GM12891 (cell line): ENCODE results near the gene SLC9A1.

Experiments
- DNase-seq: peaks from one replicate; pipeline ENCODE4 v3.0.0; 2011; ENCODE audit warnings: low spot score; ENCODE audit not compliant: insufficient read length
- FAIRE-seq: peaks from 2 replicates; lab custom pipeline; 2011; peaks lifted over from hg19 to GRCh38; lab: Jason Lieb, UNC
- PAX5 ChIP-seq: IDR thresholded peaks from 2 replicates; pipeline ENCODE4 v1.6.1; 2011; ENCODE audit warnings: low read length, moderate library complexity, mild to moderate bottlenecking; ENCODE audit not compliant: insufficient read depth, severe bottlenecking
- POLR2A ChIP-seq: IDR thresholded peaks from 2 replicates; pipeline ENCODE4 v1.6.1; 2011; ENCODE audit warnings: low read depth, low read length, control low read depth
- POLR2AphosphoS5 ChIP-seq: IDR thresholded peaks from 2 replicates; pipeline ENCODE4 v1.6.1; 2011; ENCODE audit warnings: low read depth, low read length, control low read depth
- POU2F2 ChIP-seq: IDR thresholded peaks from 2 replicates; pipeline ENCODE4 v1.6.1; 2011; ENCODE audit warnings: low read depth, mild to moderate bottlenecking, control low read depth, low read length, moderate library complexity
- SPI1 ChIP-seq: IDR thresholded peaks from 2 replicates; pipeline ENCODE4 v1.6.1; 2011; ENCODE audit warnings: low read depth, low read length, control low read depth
- TAF1 ChIP-seq: IDR thresholded peaks from 2 replicates; pipeline ENCODE4 v1.6.1; 2011; ENCODE audit warnings: low read depth, low read length, control low read depth

Gene SLC9A1

DNA sequence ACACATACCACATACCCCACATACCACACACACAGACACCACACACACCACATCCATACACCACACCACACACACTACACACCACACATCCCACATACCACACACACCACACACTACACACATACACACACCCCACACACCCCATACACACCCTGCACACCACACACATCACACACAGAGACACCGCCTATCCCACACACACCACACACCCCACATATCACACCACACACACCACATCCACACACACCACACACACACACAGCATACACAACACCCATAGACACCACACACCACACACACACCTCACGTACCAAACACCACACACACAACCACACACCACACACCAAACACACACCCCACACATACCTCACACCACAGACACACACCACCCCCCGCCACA, 68.3 kb downstream of the SLC9A1 start:
- DNase-seq (no peak), FAIRE-seq (no peak)
- TF ChIP-seq TAF1 (no peak), POLR2A (no peak), PAX5 (no peak), POLR2AphosphoS5 (no peak), SPI1 (no peak), POU2F2 (no peak)

DNA sequence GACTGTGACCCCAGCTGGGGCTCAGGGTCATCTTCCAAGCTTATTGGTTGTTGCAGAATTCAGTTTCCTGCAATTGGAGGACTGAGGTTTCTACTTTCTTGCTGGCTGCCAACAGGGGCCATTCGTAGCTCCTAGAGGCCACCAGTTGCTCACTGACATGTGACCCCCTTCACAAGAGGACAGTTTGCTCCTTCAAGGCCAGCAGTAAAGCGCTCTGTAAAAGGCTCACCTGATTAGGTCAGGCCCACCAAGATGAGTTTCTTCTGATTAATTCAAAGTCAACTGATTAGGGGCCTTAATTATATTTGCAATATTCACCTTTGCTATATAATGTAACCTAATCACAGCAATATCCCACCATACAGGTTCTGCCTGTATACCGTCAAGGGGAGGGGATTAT, 68.9 kb downstream of the SLC9A1 start:
- FAIRE-seq (no peak), DNase-seq (no peak)
- TF ChIP-seq SPI1 (no peak), POLR2A (no peak), POLR2AphosphoS5 (no peak), PAX5 (no peak)

DNA sequence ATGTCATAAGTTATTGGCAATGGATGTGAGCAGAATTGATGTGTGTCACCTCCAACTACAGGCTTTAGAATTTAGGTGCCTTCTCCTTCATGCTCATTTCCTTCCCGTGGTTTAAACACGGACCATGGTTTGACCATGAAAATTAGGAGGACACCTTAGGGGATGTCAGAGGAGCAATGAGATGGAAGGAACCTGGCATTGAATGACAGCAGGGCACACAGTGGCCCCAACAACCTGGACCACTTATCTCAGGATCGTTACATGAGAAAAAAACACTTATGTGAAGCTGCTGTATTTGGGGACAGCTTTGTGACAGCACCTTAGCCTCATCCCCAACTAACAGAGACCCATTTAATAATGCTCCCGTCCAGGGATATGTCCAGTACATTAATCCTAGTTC, 70.8 kb downstream of the SLC9A1 start:
- DNase-seq (no peak), FAIRE-seq (no peak)
- no peak for TF ChIP-seq POLR2AphosphoS5
- TF ChIP-seq PAX5: no peak
- no peak for TF ChIP-seq TAF1
- no peak for TF ChIP-seq POU2F2
- TF ChIP-seq POLR2A: no peak
- no peak for TF ChIP-seq SPI1

DNA sequence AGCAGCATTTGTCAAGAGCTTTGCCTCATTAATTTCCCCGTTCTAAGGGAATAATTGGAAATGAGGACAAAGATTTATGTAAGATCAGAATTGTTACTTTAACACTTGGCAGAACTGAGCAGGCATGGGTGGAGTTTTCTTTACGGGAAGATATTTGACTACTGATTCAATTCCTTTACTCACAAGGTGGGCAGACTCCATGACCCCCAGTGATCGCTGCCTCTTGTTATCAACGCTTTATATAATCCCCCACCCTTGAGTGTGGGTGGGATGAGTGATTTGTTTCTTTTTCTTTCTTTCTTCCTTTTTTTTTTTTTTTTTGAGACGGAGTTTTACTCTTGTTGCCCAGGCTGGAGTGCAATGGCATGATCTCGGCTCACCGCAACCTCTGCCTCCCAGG, 77.0 kb downstream of the SLC9A1 start:
- TF ChIP-seq SPI1 (no peak), TAF1 (no peak), PAX5 (no peak), POLR2AphosphoS5 (no peak), POU2F2 (no peak), POLR2A (no peak)
- DNase-seq: no peak
- no peak for FAIRE-seq

DNA sequence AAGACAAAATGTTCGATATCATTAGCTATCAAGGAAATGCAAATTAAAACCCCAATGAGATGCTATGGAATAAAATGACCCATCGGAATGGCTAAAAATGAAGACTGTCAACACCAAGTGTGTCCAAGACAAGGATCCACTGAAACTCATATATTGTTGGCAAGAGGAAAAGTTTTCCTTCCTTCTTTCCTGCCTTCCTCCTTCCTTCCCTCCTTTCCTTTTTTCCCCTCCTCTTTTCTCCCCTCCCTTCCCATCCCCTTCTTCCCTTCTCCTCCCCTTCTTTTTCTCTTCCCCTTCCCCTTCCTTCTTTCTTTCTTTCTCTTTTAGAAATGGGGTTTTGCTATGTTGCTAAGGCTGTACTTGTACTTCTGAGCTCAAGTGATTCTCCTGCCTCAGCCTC, 78.1 kb downstream of the SLC9A1 start:
- FAIRE-seq: no peak

DNA sequence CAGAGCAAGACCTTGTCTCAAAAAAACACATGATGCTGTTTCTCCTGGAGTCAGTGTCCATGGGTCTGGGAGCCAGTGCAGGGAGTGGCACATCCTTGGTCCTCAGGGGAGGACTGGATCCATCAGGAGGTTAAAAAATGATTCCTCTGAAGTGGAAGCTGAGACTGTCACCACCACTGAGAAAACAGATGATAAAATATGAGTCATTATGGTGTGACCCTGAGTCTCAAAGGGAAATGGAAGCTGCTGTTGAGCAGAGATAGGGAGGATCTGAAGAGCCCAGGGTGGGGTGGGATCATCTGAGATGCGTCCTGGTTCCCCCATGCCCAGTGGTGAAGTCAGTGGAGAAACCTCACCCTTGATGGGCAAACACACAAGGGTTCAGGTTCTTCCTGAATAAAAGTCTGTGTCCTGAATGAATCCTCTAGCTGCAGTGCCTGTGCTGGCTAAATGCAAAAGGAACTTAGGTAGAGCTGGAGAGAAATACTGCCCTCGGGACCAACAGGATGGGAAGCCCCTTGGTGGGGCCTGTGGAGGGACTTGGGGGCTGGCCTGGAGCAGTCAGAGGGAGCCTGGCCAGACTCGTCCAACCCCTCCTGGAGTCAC, 80.6 kb downstream of the SLC9A1 start:
- FAIRE-seq: no peak
- DNase-seq: no peak
- TF ChIP-seq TAF1: no peak

More for the DNA sequence above, 78.1 kb downstream of the SLC9A1 start:
- TF ChIP-seq POU2F2: no peak
- no peak for TF ChIP-seq SPI1
- no peak for TF ChIP-seq POLR2A
- TF ChIP-seq POLR2AphosphoS5: no peak
- no peak for TF ChIP-seq PAX5
- TF ChIP-seq TAF1: no peak
- DNase-seq: no peak

DNA sequence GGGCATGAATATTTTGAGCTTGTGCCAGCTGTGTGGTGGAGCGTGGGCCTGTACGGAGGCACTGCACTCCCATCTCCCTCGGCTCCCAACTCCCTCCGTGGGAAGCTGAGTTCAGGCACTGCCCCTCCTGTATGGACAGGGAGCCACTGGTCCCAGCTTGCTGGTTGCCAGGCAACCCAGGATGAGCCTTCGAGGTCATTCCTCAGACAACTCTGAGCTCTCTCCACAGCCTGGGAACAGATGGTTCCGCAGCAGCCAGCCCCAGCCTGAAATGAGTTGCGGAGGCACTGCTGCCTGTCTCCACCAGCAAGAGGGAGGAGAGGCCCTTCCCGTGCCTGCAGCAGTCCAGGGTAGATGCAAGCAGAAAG, 83.9 kb downstream of the SLC9A1 start:
- TF ChIP-seq POLR2AphosphoS5 (no peak), PAX5 (no peak), POLR2A (no peak), SPI1 (no peak), POU2F2 (no peak), TAF1 (no peak)
- no peak for FAIRE-seq
- DNase-seq: no peak

DNA sequence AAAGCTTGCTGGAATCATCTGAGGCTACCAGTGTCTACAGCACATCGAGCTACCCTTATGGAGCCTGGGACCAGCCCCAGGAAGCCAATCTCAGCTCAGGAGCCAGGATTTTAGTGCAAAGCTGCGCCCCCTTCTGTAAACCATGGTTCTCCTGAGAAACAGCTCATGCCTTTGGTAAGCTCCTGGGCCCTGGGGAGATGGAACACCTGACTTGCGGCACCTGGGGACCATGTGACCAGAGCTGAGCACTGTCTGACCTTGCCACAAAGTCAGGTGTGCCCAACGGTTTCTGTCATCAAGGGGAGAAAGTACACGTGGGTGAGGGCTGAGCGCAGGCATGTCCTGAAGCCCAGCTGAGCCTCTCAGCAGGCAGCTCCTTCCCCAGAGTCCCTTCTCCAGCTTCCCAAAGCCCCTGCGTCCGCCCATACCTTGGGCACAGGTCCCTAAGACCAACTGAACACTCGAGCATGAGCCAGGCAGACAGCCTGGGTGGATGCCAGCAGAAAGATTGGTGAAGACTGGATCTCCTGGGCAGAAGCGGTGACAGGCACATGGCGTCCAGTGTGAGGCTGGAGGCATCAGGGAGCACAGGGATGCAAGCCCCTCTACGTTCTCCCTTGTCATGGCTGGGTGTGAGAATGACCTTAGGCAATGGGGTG, 84.4 kb downstream of the SLC9A1 start:
- no peak for TF ChIP-seq TAF1
- no peak for TF ChIP-seq POLR2A
- TF ChIP-seq PAX5: no peak
- no peak for TF ChIP-seq SPI1
- TF ChIP-seq POLR2AphosphoS5: no peak
- TF ChIP-seq POU2F2: no peak
- FAIRE-seq: no peak
- DNase-seq: no peak

DNA sequence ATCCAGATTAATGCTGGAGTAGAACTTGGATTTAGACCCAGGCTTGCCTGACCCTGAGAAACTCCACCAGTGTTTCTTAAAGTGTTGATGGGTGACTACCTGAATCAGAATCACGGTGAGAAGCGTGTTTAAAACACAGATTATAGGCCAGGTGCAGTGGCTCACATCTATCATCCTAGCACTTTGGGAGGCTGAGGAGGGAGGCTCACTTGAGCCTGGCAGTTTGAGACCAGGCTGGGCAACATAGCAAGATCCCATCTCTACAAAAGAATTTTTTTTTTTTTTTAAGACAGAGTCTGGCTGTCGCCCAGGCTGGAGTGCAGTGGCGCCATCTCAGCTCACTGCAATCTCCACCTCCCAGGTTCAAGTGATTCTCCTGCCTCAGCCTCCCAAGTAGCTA, 86.0 kb downstream of the SLC9A1 start:
- TF ChIP-seq PAX5 (no peak), POLR2AphosphoS5 (no peak), SPI1 (no peak), POLR2A (no peak), POU2F2 (no peak), TAF1 (no peak)
- FAIRE-seq: no peak
- no peak for DNase-seq

DNA sequence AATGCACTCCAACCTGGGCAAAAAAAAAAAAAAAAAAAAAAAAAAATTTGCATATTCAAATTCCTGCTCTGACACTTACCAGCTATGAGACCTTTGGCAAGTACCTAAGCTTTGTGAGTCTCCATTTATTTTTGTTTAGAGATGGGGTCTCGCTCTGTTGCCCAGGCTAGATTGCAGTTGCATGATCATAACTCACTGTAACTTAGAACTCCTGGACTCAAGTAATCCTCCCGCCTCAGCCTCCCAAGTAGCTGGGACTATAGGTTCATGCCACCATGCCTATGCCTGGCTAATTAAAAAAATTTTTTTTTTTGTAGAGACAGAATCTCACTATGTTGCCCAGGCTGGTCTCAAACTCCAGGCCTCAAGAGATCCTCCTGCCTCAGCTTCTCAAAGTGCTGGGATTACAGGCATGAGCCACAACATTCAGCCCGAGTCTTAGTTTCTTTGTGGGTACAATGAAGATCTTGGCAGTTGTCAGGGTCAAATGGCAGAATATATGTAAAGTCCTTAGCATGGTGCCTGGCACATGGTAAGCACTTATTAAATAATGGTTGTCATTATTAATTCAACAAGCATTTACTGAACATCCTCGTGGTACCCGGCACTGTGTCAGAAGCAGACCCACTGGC, 88.8 kb downstream of the SLC9A1 start:
- TF ChIP-seq SPI1 (no peak), POU2F2 (no peak), POLR2AphosphoS5 (no peak), PAX5 (no peak), TAF1 (no peak), POLR2A (no peak)
- no peak for DNase-seq
- FAIRE-seq: no peak

DNA sequence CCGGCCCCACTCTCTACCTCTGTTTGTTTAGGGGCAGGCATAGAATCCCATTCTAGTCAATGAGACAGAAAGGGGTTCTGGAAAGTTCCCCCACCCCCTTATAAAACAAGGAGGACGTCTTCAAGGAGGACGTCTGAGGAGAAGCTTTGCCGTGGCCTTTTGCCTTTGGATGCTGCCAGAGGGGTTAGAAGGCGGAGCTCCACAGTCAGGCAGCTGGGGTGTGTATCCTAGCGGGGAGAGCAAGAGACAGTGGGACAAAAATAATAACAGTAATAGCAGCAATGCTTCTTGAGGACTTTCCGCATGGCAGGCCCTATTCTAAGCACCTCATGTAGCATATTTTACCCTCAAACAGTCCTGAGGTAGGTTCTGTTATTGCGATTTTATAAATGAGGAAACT, 94.0 kb downstream of the SLC9A1 start:
- FAIRE-seq: no peak
- DNase-seq: no peak
- TF ChIP-seq POU2F2: no peak
- no peak for TF ChIP-seq POLR2AphosphoS5
- TF ChIP-seq POLR2A: no peak
- no peak for TF ChIP-seq PAX5
- no peak for TF ChIP-seq TAF1
- no peak for TF ChIP-seq SPI1
